Smooth muscle cell of the brain vasculature (primary cell): Measurements from ENCODE around the gene LCN15.
A peak's percentile ranks its signal among the peaks of the same experiment; 100 is the strongest.
"Not testable (repeated sequence)": the region's sequence is repeated elsewhere in the genome, so short reads cannot be mapped to it uniquely, and the experiment has no call there.

Experiments used
- DNase-seq: peaks from one replicate; pipeline ENCODE4 v3.0.0-alpha.2; 2012; ENCODE audit warnings: low read depth, low spot score

LCN15 gene, protein sequence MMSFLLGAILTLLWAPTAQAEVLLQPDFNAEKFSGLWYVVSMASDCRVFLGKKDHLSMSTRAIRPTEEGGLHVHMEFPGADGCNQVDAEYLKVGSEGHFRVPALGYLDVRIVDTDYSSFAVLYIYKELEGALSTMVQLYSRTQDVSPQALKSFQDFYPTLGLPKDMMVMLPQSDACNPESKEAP

DNA sequence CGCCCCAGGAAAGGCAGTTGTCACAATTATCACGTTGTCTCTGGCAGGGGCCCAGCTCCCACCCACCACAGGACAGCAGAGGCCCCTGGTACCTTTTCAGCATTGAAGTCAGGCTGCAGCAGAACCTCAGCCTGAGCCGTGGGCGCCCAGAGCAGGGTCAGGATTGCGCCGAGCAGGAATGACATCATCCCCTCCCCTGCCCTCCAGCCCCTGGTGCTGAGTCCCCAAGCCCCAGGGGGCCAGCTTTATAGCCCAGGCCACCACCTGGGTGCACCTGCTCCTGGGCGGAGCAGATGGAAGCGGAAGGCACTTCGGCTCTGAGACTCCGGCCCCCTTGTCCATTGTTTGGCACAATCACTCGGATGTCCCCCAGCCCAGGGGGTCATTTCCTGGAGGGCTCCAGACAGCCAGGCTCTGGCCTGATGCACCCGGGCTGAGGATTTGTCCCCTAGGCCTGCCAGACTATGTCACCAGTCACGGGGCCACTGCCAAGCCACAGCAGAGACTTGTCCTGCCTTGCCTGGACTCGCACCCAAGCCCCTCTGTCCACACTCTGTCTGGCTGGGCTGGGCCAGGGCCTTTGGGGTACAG is at the start of gene LCN15:
Gene LCN15, minus strand, starts transcription at position 218 of the 591 bp plus-strand sequence. Its CDS starts 30 bp downstream, at position 188.
- DNase-seq = no peak

DNA sequence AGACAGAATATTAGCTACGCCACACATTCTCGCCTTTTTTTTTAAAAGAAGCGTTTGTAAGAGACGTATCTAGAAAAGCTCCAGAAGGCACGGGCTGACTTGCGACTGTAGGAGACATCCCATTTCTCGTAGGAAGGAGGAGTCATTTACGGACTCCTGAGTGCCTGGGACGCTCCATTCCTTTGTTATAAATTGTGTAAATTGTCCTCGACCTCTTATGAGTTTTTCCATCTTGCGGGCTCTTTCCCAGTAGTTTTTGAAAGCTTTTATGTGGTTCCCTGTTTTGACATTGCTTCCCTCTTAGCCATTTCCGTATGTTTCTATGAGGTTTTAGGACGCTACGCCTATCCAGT is 44.5 kb upstream of the LCN15 start:
- DNase-seq = no peak

DNA sequence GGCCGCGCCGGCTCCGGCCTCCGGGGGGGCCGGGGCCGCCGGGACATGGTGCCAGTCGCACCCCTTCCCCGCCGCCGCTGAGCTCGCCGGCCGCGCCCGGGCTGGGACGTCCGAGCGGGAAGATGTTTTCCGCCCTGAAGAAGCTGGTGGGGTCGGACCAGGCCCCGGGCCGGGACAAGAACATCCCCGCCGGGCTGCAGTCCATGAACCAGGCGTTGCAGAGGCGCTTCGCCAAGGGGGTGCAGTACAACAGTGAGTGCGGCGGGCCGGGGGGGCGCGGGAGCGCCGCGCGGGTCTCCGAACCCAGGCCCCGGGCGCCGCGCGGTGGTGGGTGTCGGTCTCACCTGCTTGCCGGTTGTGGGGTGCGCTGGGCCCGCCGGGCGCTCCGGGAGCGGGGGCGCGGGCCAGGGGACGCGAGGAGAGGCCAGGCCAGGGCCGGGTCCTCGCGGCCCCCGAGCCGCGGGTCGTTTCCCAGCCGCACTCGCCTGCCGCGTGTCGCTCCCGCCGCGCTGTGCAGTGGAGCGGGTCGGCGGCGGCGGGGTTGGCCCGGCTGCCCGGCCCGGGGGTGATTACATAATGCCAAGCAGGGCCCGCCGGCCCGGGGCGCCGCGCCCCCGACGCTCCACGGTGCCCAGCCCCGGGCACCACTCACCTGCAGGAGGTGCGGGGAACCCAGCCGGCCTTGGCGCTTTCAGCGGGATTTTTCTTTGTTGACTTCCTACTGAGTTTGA is 43.9 kb upstream of the LCN15 start:
- DNase-seq = no peak

DNA sequence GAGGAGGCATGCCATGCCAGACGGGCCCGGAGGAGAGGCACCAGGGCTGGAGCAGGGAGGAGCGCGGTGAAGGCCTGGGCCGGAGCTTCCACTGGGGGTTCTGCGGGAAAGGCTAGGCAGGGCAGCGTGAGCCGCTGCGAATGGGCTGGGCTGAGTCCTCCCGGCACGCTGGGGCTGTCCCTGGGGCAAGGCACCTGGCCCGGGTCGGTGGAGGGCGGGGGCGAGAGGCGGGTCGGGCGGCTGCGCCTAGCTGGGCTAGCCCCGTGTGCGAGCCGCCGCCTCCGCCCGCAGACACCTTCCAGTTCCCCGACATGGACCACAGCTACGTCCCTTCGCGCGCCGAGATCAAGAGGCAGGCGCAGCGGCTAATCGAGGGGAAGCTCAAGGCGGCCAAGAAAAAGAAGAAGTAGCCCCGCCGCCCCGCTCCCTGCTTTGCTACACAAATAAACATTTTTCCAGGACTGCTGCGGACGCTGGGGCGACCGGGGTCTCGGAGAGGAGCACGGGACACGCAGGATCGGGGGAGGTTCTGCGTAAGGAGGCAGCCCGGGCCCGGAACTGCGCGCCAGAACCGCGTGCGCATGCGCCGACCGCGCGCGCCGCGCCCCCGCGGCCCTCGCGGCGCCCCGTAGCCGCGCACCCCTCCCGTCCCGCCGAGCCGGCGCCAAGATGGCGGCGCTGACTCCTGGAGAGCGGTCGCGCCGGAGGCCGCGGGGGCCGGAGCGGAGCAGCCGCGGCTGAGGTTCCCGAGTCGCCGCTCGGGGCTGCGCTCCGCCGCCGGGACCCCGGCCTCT is 43.2 kb upstream of the LCN15 start, which contains the start of gene RABL6:
Gene RABL6, plus strand, starts transcription at position 668 of the 794 bp plus-strand sequence. CDS start 249 bp downstream, outside the sequence.
- peak; percentile 41 for DNase-seq

DNA sequence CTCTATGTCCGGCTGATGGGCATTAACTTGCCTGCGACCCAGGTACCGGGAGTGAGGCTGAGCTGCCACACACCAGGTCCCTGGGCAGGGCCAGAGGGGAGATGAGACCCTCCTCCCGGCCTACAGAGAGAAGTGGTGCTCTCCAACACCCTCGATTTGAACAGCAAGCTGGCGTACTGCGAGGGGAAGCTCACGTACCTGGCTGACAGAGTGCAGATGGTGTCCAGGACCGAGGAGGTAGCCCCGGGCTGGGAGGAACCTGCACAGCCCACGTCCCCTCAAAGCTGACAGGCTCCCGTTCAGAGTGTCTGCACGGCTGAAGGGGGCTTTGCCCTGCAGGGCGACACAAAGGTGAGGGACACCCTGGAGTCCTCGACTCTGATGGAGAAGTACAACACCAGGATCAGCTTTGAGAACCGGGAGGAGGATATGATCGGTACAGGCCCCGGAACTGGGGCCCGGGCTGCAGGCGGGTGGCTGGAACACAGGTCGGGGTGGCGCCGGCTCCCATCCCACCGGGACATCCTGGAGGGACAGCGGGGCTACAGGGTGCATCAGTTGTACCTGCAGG is 42.4 kb upstream of the LCN15 start:
- no peak for DNase-seq

DNA sequence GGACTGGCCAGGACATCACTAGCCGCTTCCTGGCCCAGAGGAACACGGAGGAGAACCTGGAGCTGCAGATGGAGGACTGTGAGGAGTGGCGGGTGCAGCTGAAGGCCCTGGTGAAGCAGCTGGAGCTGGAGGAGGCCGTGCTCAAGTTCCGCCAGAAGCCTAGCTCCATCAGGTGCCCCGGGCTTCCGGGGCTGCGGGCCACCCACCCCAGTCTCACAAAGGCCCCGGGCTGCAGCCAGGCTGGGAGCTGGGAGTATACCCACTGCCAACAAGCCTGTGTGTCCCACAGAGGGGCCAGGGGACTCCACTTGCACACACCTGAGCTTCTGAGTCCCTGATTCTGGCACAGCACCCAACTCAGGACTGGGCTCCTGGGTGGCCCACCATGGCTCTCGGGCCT is 41.7 kb upstream of the LCN15 start:
- DNase-seq = no peak

DNA sequence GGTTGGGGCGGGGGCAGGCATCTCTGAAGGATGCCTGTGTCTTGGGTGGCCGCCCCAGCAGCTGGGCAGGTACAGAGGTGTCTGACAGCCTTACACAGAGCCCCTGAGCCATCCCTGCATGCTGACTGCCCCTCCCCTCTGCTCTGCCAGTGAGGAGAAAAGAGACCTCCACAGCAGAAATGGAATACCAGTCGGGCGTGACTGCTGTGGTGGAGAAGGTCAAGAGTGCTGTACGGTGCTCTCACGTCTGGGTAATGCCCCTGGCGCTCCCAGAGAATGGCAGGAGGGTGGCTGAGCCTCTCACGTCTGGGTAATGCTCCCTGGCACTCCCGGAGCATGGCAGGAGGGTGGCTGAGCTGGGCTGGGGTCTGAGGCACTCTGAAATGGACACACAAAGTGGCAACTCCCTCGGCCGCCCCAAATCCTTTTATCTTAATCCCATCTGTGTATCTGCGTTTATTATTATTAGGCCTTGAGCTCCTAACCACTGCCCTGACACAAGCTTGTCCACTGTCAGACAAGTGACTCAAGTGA is 41.0 kb upstream of the LCN15 start:
- DNase-seq = no peak

DNA sequence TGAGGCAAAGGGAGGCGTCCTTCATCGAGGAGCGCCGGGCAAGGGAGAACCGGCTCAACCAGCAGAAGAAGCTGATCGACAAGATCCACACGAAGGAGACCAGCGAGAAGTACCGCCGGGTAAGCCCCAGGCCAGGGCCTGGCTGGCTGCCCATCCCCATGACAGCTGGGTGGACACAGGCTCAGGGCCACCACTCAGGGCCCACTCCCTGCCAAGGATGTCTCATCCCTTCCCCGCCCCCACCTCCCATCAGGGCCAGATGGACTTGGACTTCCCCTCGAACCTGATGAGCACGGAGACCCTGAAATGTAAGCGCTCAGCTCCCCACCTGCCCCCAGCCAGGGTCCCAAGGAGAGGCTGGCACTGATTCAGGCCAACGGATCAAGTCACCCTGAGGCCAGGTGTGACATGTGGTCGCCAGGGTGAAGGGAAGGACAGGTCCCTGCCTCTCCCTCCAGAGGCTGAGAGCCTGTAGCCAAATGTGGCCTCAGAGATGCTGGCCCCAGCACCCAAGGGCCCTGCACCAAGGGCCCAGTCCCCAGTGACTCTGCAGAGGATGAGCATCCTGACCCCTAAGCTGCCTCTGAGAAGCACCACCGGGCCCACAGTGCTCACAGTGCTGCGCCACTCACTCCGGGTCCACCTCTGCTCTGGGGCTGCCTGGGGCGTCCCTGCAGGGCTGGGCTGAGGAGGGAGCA is 40.3 kb upstream of the LCN15 start:
- no peak for DNase-seq

DNA sequence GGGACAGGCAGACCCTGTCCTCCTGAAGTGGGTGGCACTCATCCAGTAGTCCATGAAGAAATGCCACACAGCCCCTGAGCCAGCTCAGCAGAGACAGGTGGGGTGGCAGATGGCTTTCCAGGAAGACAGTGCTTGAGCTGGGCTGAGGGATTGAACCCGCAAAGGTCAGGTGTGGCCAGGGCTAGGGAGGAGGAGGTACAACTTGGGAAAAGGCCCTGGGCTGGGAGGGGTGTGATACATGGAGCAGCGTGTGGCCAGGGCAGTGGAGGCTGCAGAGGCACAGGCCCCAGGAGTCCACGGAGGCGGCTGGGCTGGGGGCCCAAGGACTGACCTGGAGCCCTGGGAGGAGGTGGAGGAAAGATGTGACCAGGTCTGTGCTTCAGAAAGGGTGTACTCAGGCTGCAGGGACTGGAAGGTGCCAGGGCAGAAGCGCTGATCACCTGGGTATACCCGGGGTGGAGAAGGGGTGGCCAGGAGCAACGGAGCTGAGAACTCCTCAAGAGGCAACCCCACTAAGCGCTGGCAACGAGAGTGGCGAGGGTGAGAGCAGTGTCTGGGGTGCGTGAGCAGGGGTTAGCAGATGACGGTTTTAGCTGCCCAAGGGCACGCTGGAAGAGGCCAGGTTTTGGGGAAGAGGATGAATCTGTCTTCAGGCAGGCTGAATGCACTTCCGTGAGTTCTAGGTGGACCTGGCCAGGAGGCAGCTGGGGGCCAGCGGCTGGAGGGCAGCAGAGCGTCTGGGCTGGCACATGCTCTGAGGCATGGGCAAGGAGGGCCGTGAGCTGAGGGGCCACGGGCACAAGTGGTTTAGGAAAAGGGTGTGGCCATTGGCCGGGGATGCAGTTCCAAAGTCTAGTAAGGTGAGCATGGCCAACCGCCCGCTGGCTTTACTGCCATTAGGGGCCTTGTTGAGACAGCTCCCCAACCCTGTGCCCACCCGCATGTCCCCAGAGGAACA is 39.5 kb upstream of the LCN15 start:
- DNase-seq = no peak

DNA sequence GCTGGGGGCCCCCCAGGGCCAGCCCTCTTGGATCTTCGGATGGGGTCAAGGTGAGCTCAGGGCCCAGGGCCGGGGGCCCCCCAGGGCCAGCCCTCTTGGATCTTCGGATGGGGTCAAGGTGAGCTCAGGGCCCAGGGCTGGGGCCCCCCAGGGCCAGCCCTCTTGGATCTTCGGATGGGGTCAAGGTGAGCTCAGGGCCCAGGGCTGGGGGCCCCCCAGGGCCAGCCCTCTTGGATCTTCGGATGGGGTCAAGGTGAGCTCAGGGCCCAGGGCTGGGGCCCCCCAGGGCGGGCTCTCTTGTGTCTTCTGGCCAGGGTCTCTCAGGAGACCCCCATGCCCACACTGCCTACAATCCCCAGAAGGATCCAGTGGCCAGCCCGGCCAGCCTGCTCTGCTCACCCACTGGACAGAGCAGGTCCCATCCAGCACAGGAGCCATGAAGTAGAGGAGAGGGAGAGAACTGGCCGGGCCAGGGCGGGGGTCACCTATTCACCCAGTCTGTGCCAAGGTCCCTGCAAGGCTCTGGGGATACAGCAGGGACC is 38.8 kb upstream of the LCN15 start:
- not testable (repeated sequence) for DNase-seq

DNA sequence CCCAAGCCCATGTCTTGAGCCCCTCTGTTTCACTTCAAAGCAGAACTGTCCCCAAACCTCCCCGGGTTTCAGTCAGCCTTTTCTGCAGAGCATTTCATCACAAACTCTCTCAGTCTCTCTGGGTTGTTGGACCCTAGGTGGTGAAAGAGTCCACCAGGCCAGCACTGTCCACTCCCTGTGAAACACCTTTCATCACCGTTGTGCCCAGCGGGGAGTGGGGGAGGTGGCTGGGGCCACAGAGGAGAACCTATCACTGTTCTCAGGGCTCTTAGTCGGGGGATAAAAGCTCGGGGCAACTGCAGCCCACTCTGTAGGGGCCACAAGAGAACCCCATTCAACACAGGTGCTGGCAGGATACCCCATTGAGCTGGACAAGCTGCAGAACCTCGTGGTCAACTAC is 38.0 kb upstream of the LCN15 start:
- no peak for DNase-seq

DNA sequence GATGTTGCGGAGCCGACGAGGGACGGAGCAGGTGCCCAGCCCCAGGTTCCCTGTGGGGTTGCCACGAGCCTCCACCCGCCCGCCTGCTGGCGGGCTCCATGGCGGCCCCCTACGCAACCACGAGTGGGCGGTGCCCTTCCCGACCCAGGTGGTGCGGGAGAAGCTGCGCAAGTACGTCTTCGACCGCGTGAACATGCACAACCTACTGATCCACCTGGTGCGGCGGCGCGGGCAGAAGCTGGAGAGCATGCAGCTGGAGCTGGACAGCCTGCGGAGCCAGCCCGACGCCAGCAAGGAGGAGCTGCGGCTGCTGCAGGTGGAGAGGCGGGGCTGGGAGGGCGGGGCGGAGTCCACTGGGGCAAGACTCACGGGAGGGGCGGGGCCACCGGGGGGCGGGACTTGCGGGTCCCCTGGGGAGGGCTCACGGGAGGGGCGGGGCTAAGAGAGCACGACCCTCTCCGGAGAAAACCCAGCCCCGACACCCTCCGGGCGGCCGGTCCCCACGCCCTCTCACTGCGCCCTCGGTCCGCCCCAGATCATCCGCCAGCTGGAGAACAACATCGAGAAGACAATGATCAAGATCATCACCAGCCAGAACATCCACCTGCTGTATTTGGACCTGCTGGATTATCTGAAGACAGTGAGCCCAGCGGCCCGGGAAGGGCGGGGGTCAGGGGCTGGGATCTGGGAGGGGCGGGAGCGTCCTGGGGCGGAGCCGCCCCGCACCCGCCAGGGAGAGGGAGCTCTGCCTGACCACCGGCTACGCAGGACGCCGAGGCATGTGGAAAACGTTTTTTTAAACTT is 35.7 kb upstream of the LCN15 start:
- no peak for DNase-seq

DNA sequence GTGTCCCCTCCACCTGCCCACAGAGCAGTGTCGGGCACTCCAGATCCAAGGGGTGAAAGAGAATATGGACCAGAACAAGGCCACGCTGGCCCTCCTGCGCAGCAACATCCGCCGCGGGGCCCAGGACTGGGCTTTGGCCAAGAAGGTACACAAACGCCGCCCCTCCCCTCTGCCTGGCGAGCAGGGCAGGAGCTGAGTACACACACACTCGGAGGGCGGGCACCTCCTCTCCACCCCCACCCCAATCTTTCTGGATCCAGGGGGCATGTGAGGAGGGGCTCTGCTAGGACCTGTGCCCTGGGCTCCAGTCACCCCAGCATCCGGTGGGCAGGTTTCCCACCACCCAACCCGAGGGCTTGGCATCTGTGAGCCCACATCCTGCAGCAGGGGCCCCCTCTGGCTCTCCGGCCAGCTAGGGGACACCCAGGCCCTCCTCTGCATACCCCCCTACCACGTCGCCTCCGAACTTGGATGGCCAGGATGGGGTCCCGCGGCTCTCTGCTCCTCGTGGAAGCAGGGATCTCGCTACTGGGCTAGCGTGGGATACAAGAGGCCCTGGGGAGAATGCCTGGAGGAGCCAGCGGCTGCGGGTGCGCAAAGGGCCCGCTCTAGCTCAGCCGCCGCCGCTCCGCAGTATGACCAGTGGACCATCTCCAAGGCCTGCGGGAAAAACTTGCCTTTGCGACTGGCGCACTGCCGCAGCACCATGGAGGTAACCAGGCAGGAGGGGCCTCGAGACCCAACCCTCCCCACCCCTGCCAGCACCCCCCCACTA is 34.9 kb upstream of the LCN15 start:
- DNase-seq = no peak

DNA sequence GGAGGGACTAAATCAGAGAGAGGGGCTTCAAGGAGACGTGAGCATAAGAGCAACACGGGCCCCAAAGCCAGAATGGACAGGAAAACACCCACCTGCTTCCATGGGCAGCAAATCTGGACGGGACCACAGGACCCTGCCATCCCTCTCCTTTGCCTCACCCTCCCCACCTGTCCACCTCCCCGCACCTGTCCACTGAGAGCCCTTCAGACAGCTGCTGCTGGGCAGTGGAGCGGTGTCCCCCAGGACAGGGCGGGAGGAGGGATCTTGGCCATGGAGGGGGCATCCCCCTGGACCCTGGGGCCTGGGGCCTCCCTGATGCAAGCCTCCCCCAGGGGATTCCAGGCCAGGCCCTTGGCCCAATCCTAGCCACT is 34.4 kb upstream of the LCN15 start:
- DNase-seq = no peak

DNA sequence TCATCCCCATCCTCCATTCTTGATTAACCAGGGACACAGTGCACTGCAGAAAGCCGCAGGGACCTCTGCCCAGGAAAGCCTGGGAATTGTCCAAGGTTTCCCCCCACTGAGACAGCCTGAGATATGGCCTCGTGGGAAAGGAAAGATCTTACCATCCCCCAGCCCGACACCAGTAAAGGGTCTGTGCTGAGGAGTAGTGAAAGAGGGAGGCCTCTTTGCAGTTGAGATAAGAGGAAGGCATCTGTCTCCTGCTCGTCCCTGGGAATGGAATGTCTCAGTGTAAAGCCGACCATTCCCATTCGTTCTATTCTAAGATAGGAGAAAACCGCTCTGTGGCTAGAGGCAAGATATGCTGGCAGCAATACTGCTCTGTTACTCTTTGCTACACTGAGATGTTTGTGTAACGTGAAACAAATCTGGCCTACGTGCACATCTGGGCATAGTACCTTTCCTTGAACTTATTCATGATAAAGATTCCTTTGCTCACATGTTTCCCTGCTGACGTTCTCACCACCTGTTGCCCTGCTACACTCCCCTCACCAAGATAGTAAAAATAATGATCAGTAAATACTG is 32.5 kb upstream of the LCN15 start:
- DNase-seq = not testable (repeated sequence)

DNA sequence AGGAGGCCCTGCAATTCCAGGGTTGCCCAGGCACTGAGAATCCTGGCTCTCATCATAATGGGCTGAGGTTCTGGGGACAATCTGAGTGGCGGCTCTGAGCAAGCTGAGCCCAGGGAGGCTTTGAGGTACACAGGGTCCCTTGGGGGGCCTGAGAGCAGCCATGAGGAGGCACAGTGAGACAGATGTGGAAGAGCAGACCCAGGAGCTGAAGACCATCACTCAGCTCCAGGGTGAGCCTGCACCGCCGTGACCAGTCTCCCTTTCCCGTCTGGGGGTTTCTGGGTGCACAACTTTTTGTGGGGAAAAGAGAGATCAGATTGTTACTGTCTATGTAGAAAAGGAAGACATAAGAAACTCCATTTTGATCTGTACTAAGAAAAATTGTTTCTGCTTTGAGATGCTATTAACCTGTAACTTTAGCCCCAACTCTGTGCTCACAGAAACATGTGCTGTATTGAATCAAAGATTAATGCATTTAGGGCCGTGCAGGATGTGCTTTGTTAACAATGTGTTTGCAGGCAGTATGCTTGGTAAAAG is 32.0 kb upstream of the LCN15 start, which contains the start of gene CCDC183:
Gene CCDC183, plus strand, starts transcription at position 101 of the 537 bp plus-strand sequence. Its CDS starts 60 bp downstream, at position 161.
- DNase-seq = no peak

DNA sequence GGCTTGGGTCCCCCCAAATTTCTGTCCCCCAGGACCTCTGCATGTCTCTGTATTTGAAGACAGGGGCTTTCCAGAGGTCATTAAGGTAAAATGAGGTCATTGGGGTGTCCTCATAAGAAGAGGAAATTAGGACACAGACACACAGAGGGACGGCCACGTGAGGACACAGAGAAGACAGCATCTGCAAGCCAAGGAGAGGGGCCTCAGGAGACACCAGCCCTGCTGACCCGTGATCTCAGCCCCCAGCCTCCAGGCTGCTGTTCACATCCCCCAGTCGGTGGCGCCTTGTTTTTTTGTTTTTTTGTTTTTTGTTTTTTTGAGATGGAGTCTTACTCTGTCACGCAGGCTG is 30.7 kb upstream of the LCN15 start:
- DNase-seq = no peak
